IMR-90 (cell line): ENCODE measurements around the gene WIPF2.

Experiments used
- BHLHE40 ChIP-seq: fragments of 150-350 bp; IDR thresholded peaks from 2 replicates; pipeline ENCODE4 v1.6.1; 2016; ENCODE audit warnings: mild to moderate bottlenecking, low read depth, low read length
- CEBPB ChIP-seq: IDR thresholded peaks from 2 replicates; pipeline ENCODE4 v1.6.1; 2012; ENCODE audit warnings: low read depth, low read length, improper control_type of control experiment
- MAZ ChIP-seq: IDR thresholded peaks from 2 replicates; pipeline ENCODE4 v1.6.1; 2012; ENCODE audit warnings: low read depth, mild to moderate bottlenecking, low read length, improper control_type of control experiment, moderate library complexity, borderline replicate concordance
- POLR2A ChIP-seq: IDR thresholded peaks from 2 replicates; pipeline ENCODE4 v1.6.1; 2012; ENCODE audit warnings: mild to moderate bottlenecking, low read depth, low read length
- RCOR1 ChIP-seq: IDR thresholded peaks from 2 replicates; pipeline ENCODE4 v1.6.1; 2012; ENCODE audit warnings: mild to moderate bottlenecking, low read length, improper control_type of control experiment; ENCODE audit not compliant: insufficient replicate concordance
- SMC3 ChIP-seq: fragments of 150-350 bp; IDR thresholded peaks from 2 replicates; pipeline ENCODE4 v1.6.1; 2016; ENCODE audit warnings: low read depth, mild to moderate bottlenecking, antibody characterized with exemption, low read length, moderate library complexity
- USF2 ChIP-seq: fragments of 150-350 bp; IDR thresholded peaks from 2 replicates; pipeline ENCODE4 v1.6.1; 2017; ENCODE audit warnings: mild to moderate bottlenecking, antibody characterized with exemption, low read length, low read depth
- TF ChIP-seq, protein P1 (sequence below): conservative IDR thresholded peaks from 2 replicates; pipeline ENCODE4 v1.5.1; 2012; ENCODE audit warnings: mild to moderate bottlenecking, low read depth, low read length, improper control_type of control experiment

GRCh38 chr17:40326832-40327199, 107.7 kb downstream of the WIPF2 start:
- TF ChIP-seq, protein P1, sequence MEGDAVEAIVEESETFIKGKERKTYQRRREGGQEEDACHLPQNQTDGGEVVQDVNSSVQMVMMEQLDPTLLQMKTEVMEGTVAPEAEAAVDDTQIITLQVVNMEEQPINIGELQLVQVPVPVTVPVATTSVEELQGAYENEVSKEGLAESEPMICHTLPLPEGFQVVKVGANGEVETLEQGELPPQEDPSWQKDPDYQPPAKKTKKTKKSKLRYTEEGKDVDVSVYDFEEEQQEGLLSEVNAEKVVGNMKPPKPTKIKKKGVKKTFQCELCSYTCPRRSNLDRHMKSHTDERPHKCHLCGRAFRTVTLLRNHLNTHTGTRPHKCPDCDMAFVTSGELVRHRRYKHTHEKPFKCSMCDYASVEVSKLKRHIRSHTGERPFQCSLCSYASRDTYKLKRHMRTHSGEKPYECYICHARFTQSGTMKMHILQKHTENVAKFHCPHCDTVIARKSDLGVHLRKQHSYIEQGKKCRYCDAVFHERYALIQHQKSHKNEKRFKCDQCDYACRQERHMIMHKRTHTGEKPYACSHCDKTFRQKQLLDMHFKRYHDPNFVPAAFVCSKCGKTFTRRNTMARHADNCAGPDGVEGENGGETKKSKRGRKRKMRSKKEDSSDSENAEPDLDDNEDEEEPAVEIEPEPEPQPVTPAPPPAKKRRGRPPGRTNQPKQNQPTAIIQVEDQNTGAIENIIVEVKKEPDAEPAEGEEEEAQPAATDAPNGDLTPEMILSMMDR: no peak
- TF ChIP-seq MAZ: no peak
- no peak for TF ChIP-seq RCOR1
- no peak for TF ChIP-seq CEBPB
- no peak for TF ChIP-seq POLR2A
- no peak for TF ChIP-seq SMC3
- no peak for TF ChIP-seq BHLHE40
- no peak for TF ChIP-seq USF2
